Activated naive CD8-positive, alpha-beta T cell (primary cell): ENCODE measurements around the gene HTRA2.

Experiments
- H3K27ac Mint-ChIP-seq: one replicate; pipeline ENCODE4 v1.8.0; 2021; ENCODE audit warnings: mixed read lengths
- H3K27me3 Mint-ChIP-seq: one replicate; pipeline ENCODE4 v1.8.0; 2021; ENCODE audit warnings: mixed read lengths
- H3K36me3 Mint-ChIP-seq: one replicate; pipeline ENCODE4 v1.8.0; 2021; ENCODE audit warnings: mixed read lengths
- H3K4me1 Mint-ChIP-seq: one replicate; pipeline ENCODE4 v1.8.0; 2021; ENCODE audit warnings: low read depth, mixed read lengths
- H3K4me3 Mint-ChIP-seq: one replicate; pipeline ENCODE4 v1.8.0; 2021; ENCODE audit warnings: mild to moderate bottlenecking, mixed read lengths
- H3K9me3 Mint-ChIP-seq: one replicate; pipeline ENCODE4 v1.8.0; 2021; ENCODE audit warnings: low read depth, mixed read lengths

Gene HTRA2

DNA sequence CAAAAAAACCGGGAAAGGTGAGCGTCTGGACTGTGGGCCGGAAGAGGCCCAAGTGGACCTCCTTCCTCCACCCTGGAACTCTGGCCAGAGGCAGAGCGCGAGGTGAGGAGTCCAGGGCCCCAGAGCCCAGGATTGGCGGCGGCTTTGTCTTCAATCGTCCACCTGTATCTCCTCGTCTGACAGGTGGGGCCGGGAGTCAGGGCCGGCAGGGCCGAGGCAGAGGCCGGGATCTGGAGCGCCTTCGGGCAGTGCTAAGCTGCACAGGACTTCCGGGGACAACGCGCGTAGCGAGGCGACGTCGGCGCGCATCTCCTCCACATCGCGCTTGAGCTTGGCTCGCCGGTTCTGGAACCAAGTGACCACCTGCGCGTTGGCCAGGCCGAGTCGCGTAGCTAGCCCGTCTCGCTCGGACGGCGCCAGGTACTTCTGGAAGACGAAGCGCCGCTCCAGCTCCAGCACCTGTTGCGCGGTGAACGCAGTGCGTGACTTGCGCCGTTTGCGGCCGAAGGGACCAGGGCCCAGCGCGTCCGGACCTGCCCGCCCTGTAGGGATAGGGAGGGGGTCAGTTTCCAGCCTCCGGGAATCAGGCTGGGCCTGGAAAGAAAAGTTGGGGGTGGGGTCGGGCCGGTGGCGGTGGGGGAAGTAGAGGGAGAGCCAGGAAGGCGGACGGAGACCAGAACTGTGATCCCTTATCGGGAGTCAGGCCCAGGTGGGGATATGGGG, 31.8 kb upstream of the HTRA2 start:
- Mint-ChIP-seq H3K9me3 (no peaks in the 10 kb centered on the region), H3K4me1 (peaks cover 26% of the 10 kb centered on the region), H3K36me3 (peaks cover 9% of the 10 kb centered on the region), H3K27ac (peak overlapping the region; percentile 66), H3K4me3 (peak overlapping the region; percentile 91), H3K27me3 (peaks cover 11% of the 10 kb centered on the region)

DNA sequence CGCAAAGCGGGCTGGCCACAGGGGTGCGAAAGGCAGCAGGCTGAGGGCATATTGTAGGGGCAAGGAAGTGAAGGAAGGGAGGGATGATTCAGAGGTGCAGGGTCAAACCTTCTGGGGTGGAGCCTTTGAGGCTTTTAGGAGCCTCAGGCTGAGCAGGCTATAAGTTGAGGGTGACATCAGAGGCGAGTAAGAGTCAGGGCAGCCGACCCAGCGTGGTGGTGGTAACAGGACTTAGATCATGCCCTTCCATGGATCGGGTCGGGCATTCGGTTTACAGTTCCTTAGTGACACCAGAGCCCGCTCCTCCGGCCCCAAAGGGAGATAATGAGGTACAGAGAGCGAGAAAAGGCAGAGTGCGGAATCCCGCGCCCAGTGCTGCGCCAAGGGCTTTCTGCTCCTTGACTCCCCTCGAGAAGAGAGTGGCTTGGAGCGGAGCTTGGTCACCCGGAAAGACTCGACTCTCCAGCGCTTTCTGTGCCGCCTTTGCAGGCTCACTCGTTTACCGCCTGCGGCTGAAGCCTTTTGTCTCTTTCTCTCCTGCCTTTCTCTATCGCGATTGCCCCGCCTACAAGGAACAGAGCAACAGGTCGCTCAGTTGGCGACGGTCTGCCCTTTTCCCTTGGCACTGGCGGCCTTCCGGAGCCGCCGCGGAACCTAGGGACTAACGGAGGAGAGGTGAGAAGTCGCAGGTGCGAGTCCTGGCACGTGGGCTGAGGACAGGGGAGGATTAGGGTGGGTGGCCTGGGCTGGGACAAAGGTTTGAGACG, 31.1 kb upstream of the HTRA2 start:
- H3K4me3 Mint-ChIP-seq, result peak overlapping the region; percentile 91
- peaks cover 8% of the 10 kb centered on the region for H3K36me3 Mint-ChIP-seq
- no peaks in the 10 kb centered on the region for H3K9me3 Mint-ChIP-seq
- H3K27me3 Mint-ChIP-seq, result peaks cover 11% of the 10 kb centered on the region
- H3K4me1 Mint-ChIP-seq, result peaks cover 30% of the 10 kb centered on the region
- H3K27ac Mint-ChIP-seq, result peak overlapping the region; percentile 66

DNA sequence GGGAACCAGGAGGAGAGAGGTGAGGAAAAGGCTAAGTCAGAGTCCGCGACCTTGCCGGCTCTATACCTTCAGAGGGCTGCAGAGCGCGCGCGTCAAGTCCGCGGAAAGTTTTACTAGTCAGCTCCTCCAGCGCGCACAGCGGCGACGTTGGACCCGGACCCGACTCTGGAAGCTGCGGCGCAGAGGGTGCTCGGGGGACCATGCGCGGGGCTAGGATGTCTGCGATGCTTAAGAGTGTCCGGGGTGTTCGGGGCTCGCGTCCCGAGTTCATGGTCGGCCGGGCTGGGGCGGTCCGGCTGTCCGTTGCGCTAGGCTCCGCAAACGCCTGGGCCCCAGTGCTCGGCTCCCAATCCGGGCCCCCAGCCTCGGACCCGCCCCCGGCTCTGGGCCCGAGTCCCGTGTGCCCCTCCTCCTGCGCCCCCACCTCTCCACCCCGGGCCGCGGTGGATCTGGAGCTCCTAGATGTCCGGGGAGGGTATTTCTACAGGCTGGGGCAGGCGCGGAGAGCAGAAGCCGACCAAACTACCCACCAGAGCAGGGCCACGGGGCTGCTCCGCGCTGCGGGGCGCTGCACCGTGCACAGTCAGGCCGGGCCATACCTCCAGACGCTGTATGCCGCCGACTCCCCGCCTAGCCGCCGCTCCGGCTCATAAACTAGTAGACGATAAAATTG, 30.3 kb upstream of the HTRA2 start, which contains the start of gene LBX2:
Gene LBX2, minus strand, starts transcription at position 337 of the 673 bp plus-strand sequence. Its CDS starts 66 bp downstream, at position 271.
- Mint-ChIP-seq H3K27ac (peak within 1 kb of the TSS; percentile 66), H3K27me3 (peaks cover 13% of the 10 kb centered on the region), H3K36me3 (peaks cover 4% of the 10 kb centered on the region), H3K4me1 (peaks cover 35% of the 10 kb centered on the region), H3K4me3 (peak within 1 kb of the TSS; percentile 91), H3K9me3 (no peaks in the 10 kb centered on the region)

DNA sequence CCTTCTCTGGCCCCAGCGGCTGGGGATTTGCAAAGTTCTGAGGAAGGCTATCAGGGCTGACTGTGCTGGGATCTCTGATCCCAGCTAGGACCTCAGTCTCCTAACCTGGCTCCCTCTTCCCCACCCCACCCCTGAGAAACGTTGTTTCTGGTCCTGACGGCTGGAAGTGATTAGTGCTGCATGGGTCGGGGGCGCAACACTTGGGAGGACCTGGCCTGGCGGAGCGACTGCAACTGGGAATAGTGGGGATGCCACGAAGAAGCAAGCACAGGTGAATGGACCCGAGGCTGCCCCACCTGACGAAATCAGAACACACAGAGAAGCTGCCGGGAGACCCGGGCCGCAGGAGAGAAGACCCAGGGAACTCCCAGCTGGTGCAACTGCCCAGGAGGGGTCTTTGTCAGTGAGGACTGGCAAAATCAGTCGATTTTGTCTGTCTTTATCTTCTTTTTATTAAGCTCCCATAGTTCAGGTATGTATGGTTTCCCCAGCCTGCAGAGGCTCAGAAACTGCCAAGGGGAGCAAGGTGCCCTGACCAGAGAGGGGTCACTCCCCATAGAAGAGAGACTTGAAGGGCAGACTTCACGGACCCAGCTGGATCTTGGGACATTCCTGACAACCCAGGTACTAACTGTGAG, 29.7 kb upstream of the HTRA2 start:
- H3K27me3 Mint-ChIP-seq, result peaks cover 18% of the 10 kb centered on the region
- no peak overlapping the region for H3K27ac Mint-ChIP-seq
- no peaks in the 10 kb centered on the region for H3K9me3 Mint-ChIP-seq
- H3K4me3 Mint-ChIP-seq, result peak overlapping the region; percentile 15
- peaks cover 40% of the 10 kb centered on the region for H3K4me1 Mint-ChIP-seq
- peaks cover 11% of the 10 kb centered on the region for H3K36me3 Mint-ChIP-seq

DNA sequence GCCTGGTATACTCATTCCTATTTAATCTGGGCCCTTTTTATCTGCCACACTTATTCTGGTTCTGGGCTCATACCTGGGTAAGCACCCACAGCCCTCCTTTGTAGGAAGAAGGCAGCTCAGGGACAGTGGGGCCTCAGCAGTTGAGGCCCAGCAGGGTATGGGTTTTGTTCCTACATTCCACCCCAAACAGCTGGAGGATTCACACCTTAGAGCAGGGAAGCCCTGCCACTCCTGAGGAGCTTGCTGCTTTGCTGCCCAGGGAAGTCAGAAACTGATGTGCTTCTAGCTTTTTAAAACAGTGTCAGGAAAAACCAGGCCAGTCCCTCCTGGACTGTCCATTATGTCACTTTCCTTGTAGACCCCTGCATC, 29.2 kb upstream of the HTRA2 start:
- peaks cover 42% of the 10 kb centered on the region for H3K4me1 Mint-ChIP-seq
- peaks cover 22% of the 10 kb centered on the region for H3K27me3 Mint-ChIP-seq
- no peak overlapping the region for H3K4me3 Mint-ChIP-seq
- no peak overlapping the region for H3K27ac Mint-ChIP-seq
- H3K36me3 Mint-ChIP-seq, result peaks cover 13% of the 10 kb centered on the region
- H3K9me3 Mint-ChIP-seq, result no peaks in the 10 kb centered on the region

DNA sequence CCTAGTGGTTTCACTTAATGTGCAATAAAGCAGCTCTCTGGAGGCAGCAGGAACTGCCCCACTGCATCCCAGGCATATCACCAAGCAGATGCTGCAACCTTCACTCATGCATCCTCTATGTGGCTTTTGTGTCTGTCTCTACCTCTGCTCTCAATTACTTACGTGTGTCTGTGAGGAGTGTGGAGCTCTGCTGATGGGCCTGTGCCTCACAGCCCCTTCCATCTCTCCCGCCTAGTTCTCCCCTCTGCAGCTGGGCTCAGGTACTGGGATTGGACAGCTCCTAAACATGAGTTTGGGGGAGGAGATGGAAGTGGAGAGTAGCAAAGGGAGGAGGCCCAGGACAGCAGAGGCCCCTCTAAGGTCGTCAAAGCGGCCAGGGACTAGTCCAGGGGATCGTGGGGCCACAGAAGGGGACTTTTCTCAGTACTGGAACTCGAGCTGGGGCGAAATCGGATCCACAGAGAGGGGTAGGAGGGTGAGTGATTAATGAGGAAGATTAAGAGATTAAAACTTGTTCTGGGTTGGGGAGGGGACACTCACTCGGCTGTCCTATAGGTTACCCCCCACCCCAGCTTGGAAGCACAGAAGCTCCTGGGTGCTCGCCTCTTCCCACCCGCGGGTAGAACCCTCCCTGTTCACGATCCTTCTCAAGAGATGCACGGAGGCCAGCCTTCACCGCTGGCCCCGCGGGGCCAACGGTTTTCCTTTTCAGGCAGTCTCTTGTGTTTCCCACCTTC, 28.2 kb upstream of the HTRA2 start:
- H3K27ac Mint-ChIP-seq, result no peak overlapping the region
- H3K9me3 Mint-ChIP-seq, result no peaks in the 10 kb centered on the region
- H3K4me1 Mint-ChIP-seq, result peaks cover 46% of the 10 kb centered on the region
- peaks cover 23% of the 10 kb centered on the region for H3K27me3 Mint-ChIP-seq
- H3K36me3 Mint-ChIP-seq, result peaks cover 15% of the 10 kb centered on the region
- peak overlapping the region; percentile 71 for H3K4me3 Mint-ChIP-seq

DNA sequence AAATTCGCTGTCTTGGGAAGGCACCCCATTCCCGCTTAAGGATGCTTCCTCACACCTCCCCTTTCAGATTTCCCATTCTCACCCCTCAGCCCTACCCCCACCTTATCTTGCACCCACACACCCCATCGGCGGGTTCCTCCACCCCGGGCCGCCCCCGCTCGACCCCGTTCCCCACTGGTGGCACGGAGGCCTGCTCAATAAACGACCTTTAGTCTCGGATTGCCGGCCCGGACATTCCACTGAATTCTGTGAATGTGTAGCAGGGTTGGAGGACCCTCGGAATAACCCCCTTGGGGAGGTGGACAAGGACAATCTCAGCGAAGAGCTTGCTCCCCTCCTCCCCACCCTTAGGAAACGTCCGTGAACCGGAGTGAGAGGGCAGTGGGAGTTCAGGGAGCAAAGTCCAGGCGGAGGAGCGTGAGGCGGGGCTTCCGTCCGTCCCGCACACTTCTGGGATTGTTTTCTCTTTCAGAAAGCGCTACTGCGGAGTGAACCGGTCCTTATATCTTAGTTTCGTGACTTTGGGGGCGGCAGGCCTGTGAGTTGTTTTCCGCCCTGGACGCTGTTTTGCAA, 27.5 kb upstream of the HTRA2 start:
- Mint-ChIP-seq H3K36me3 (peaks cover 18% of the 10 kb centered on the region), H3K9me3 (no peaks in the 10 kb centered on the region), H3K27me3 (peaks cover 26% of the 10 kb centered on the region), H3K27ac (no peak overlapping the region), H3K4me3 (peak overlapping the region; percentile 71), H3K4me1 (peaks cover 52% of the 10 kb centered on the region)

DNA sequence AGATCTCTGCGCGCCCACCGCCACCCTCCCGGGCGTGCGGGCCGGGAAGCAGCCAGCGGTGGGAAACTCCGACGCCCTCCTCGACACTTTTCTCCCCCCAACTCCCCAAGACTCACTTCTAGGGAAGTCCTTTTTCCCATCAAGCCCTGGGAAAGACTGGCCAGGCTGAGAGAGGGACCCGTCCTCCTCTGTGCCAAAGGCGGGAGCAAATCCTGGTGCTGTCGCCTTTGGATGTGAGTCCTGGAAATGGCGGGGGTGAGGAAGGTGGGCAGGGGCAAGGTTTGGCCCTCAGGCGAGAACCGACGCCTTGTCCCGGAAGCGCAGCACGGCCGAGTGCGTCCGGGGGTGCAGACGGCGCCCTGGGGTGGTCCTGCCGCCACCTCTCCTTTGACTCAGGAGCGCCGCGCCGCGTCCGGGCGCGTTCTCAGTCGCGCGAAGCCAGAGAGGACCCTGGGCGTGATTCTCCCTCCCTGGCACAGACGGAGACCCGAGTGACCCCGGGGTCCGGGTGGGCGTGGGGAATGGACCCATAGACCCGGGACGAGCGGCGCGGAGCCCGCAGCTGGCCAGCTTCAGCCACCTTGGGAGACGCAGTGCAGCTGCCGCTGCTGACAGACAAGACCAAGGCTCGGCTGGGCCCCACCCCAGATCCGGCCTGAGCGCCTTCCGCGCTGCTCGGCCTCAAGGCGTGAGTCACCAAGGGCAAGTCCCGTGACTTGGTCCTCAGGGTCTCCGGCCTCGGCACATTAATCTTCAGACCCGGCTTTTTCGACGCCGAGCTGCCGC, 26.8 kb upstream of the HTRA2 start:
- H3K27me3 Mint-ChIP-seq, result peaks cover 26% of the 10 kb centered on the region
- peaks cover 56% of the 10 kb centered on the region for H3K4me1 Mint-ChIP-seq
- H3K9me3 Mint-ChIP-seq, result no peaks in the 10 kb centered on the region
- peak overlapping the region; percentile 71 for H3K4me3 Mint-ChIP-seq
- peaks cover 18% of the 10 kb centered on the region for H3K36me3 Mint-ChIP-seq
- H3K27ac Mint-ChIP-seq, result no peak overlapping the region

DNA sequence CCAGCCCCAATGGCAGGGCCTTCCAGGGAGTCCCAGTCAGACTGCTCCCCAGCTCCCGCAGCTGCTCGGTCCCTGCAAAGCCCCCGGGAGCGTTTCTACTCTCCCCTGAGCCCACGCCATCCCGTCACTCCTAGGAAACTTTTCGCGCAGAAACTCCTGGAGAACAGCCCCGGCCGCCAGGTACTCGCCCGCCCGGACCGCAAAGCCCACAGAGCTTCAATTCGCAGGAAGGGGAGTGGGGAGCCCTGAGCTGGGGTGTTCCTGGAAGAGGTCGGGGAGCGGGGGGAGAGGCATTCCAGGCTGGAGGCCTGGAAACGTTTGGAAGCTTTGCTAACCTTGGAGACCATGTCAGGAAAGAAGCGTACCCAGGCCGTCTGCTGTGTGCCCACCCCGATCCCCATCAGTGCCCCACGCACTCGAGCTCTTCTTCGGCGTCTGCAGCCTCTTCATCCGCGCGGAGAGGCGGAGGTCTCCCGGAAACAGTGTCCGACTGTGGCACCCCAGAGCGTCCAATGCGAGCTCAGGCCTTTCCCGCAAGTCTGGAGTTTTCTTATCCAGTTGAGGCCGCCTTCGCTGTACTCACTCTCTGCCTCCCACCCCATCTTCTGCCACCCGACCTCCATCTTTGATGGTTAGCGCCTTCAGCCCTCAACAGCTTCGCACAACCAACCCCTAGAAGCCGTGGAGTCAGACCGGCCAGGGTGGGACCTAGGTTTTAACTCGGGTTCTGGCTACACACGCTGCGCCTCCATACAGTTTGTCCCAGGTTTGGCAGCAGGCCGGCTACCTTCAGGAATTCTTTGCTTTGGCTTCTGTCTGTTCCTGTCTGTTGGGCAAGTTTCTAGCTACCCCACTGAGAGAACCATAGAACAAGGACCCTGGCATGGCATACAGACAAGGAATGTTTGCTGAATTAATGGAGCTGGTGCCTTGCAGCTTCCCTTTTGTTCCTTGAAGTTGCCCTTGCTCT, 25.9 kb upstream of the HTRA2 start:
- peaks cover 58% of the 10 kb centered on the region for H3K4me1 Mint-ChIP-seq

DNA sequence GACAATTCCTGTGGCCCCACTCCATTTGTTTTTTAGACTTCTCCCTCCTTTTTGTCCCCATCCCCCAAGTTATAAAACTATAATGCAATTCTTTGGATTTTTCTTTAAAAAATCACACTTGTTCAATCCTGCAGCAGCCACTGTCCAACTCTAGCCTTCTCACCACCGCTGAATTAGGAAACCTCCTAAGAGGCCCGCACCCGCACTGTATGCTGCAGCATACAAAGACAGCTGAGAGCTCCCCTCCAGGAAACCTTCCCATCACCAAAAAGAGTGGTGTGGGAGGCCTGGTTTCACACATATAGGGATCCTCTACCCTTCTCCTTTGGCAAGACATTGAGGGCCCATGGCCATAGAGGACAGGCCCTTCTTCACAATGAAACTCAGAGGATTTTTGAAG, 25.1 kb upstream of the HTRA2 start:
- H3K4me3 Mint-ChIP-seq, result peak overlapping the region; percentile 70
- peaks cover 54% of the 10 kb centered on the region for H3K4me1 Mint-ChIP-seq
- peaks cover 22% of the 10 kb centered on the region for H3K27me3 Mint-ChIP-seq
- no peak overlapping the region for H3K27ac Mint-ChIP-seq
- H3K36me3 Mint-ChIP-seq, result peaks cover 18% of the 10 kb centered on the region
- H3K9me3 Mint-ChIP-seq, result no peaks in the 10 kb centered on the region

More for the DNA sequence above, 25.9 kb upstream of the HTRA2 start:
- Mint-ChIP-seq H3K27ac (no peak overlapping the region), H3K9me3 (no peaks in the 10 kb centered on the region), H3K27me3 (peaks cover 26% of the 10 kb centered on the region), H3K4me3 (peak overlapping the region; percentile 71), H3K36me3 (peaks cover 18% of the 10 kb centered on the region)

DNA sequence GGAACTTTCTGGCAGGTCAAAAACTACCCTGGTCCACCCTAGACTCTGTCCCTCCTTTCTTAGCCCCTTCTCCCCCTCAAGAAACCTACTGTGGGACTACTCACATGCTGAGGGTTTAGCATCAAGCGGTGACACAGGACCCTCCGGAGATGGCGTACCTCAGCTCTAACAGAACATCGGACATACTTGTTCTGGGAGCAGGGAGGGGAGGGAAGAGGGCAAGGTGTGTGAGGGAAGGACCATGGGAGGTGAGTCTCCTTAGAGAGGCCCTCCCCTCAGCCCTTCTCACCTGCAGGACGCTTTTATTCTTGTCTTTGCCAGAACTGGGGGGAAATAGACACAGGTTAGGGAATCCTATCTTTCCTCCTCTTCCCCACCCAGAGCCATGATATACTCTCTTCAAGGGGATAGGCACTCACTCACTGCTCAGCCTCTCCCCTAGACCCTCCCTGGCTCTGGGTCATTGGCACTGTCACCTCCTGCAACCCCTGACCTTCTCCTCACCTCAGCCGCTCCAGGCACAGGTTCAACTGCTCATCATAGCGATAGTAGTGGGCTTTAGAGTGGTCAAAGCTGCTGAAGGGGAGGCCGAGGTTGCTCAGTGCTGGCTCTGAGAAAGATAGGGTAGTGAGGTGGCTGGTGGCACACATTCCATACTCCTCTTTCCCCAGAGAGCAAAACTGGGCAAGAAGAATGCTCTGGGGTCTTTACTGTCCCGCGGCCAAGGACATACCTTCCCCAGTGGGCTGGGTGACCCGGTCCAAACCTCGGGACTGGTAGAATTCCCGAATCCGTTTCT, 24.1 kb upstream of the HTRA2 start:
- Mint-ChIP-seq H3K4me1 (peaks cover 54% of the 10 kb centered on the region), H3K9me3 (no peaks in the 10 kb centered on the region), H3K36me3 (peaks cover 18% of the 10 kb centered on the region), H3K4me3 (peak overlapping the region; percentile 27), H3K27ac (no peak overlapping the region), H3K27me3 (peaks cover 25% of the 10 kb centered on the region)
